Endothelial cell of umbilical vein (primary cell): ENCODE data around the gene ELOB.

Experiments
- EZH2 ChIP-seq: IDR thresholded peaks from 2 replicates; pipeline ENCODE4 v1.6.1; 2012; ENCODE audit warnings: borderline replicate concordance, low read depth, mild to moderate bottlenecking, moderate library complexity, low read length, inconsistent platforms; ENCODE audit not compliant: severe bottlenecking
- POLR2A ChIP-seq: IDR thresholded peaks from 2 replicates; pipeline ENCODE4 v1.6.1; 2012; ENCODE audit warnings: low read depth, mild to moderate bottlenecking, control low read depth, low read length
- POLR2AphosphoS5 ChIP-seq: IDR thresholded peaks from 2 replicates; pipeline ENCODE4 v1.6.1; 2012; ENCODE audit warnings: low read depth, mild to moderate bottlenecking, control low read depth, low read length, moderate library complexity; ENCODE audit not compliant: insufficient read depth
- TF ChIP-seq, protein P1 (sequence below), 2 donors: IDR thresholded peaks; 1 replicate in 1 of 2; 2 replicates in 1 of 2; pipeline ENCODE4 v1.5.1; 2011; ENCODE audit warnings: low read length in 2 of 2, mild to moderate bottlenecking in 2 of 2, moderate library complexity in 2 of 2, control low read depth in 1 of 2, inconsistent platforms in 1 of 2, low read depth in 1 of 2; ENCODE audit not compliant: insufficient read depth in 1 of 2; ENCODE audit errors: extremely low read depth in 1 of 2

- TF ChIP-seq, protein P1, sequence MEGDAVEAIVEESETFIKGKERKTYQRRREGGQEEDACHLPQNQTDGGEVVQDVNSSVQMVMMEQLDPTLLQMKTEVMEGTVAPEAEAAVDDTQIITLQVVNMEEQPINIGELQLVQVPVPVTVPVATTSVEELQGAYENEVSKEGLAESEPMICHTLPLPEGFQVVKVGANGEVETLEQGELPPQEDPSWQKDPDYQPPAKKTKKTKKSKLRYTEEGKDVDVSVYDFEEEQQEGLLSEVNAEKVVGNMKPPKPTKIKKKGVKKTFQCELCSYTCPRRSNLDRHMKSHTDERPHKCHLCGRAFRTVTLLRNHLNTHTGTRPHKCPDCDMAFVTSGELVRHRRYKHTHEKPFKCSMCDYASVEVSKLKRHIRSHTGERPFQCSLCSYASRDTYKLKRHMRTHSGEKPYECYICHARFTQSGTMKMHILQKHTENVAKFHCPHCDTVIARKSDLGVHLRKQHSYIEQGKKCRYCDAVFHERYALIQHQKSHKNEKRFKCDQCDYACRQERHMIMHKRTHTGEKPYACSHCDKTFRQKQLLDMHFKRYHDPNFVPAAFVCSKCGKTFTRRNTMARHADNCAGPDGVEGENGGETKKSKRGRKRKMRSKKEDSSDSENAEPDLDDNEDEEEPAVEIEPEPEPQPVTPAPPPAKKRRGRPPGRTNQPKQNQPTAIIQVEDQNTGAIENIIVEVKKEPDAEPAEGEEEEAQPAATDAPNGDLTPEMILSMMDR (IDR thresholded peaks at IDR 0.05; ENCODE audit: extremely low read depth in 1 of 2, insufficient read depth in 1 of 2, low read depth in 1 of 2, low read length in 2 of 2) = no peak
- TF ChIP-seq POLR2AphosphoS5 = no peak
- no peak for TF ChIP-seq POLR2A
- TF ChIP-seq EZH2 = no peak
Observed at GRCh38 chr16:2787406-2787805, 10.3 kb upstream of the ELOB start, which contains the start of gene PRSS33.
